ENCODE data around the gene FIBCD1. TPM values are rescaled to one million over a fixed set of nuclear protein-coding genes. Genes with fewer than 3 reads are reported as not detected.

The FIBCD1 gene
- total RNA-seq, 1 experiment from 2014 or later, result 7.1 TPM

- no peak overlapping the region for H3K18ac ChIP-seq (ENCODE audit: insufficient read length, low read depth, low read length)
- no peak overlapping the region for H3K9ac ChIP-seq (ENCODE audit: extremely low read depth, insufficient read length, low read length)
- H2BK20ac ChIP-seq (ENCODE audit: low read depth, low read length, poor library complexity, severe bottlenecking), result no peak overlapping the region
- no peak overlapping the region for H2BK5ac ChIP-seq (ENCODE audit: insufficient read length, low read length)
- DNase-seq, result no peak
- H2BK12ac ChIP-seq (ENCODE audit: insufficient read length, low read depth, low read length), result no peak overlapping the region
- no peak overlapping the region for H3K14ac ChIP-seq (ENCODE audit: insufficient read depth, low read length)
- H3K9me3 Mint-ChIP-seq, result no peaks in the 10 kb centered on the region
- no peak overlapping the region for H2AFZ ChIP-seq (ENCODE audit: low read length)
- H3K4me3 Mint-ChIP-seq, result no peak overlapping the region
- no peaks in the 10 kb centered on the region for H3K79me2 ChIP-seq (ENCODE audit: insufficient read depth, low read length)
- no peak overlapping the region for H3K27ac Mint-ChIP-seq
- no peak overlapping the region for H4K8ac ChIP-seq (replicated peaks; ENCODE audit: insufficient read length, low read depth, low read length)
- H2AK5ac ChIP-seq (ENCODE audit: insufficient read length, low read length), result no peak overlapping the region
- WGBS (ENCODE audit: extremely low coverage, insufficient read length, low lambda C conversion rate), result no CpG with 5 or more reads among the region's 15 CpGs
- H2BK15ac ChIP-seq (ENCODE audit: low read depth, low read length), result no peak overlapping the region
- peaks cover 8% of the 10 kb centered on the region for H3K27me3 Mint-ChIP-seq (ENCODE audit: low read depth)
- no peak overlapping the region for H3T11ph ChIP-seq (ENCODE audit: low read length)
- no peaks in the 10 kb centered on the region for H3K27me3 ChIP-seq (ENCODE audit: insufficient read depth, low read length)
- no peaks in the 10 kb centered on the region for H3K23me2 ChIP-seq (ENCODE audit: insufficient read length, low read depth, low read length, poor library complexity, severe bottlenecking)
- peaks cover 31 to 36% of the 10 kb centered on the region in 2 experiments for H3K4me1 Mint-ChIP-seq
- no peak overlapping the region for H3K4ac ChIP-seq (ENCODE audit: low read depth, low read length)
- H3K27ac ChIP-seq (ENCODE audit: insufficient read length, low read depth, low read length), result no peak overlapping the region
- H3K36me3 Mint-ChIP-seq (ENCODE audit: insufficient read depth in 1 of 3, low read depth in 3 of 3), result 0 out of 7 replicates have a peak, but pooled peaks cover 0 to 1% (median 0%) of the 10 kb centered on the region in 3 experiments
- H3K9me3 ChIP-seq (ENCODE audit: control insufficient read depth, low read depth, low read length), result no peaks in the 10 kb centered on the region
- TF ChIP-seq CTCF (conservative IDR thresholded peaks at IDR 0.05), result no peak
- H3K56ac ChIP-seq (ENCODE audit: insufficient read length, low read depth, low read length), result no peak overlapping the region
- no peak overlapping the region for H3K23ac ChIP-seq (ENCODE audit: insufficient read length, low read depth, low read length)
- H3K4me2 ChIP-seq (ENCODE audit: insufficient read depth, insufficient read length, low read length), result no peak overlapping the region
- no peaks in the 10 kb centered on the region for H4K20me1 ChIP-seq (ENCODE audit: control insufficient read depth, insufficient read depth, insufficient read length)
- H3K79me1 ChIP-seq (ENCODE audit: insufficient read depth, low read depth, low read length, poor library complexity, severe bottlenecking), result no peaks in the 10 kb centered on the region
- no peak overlapping the region for H4K5ac ChIP-seq (ENCODE audit: insufficient read length, low read depth, low read length)
- H3K4me1 ChIP-seq (ENCODE audit: insufficient read depth, low read length), result no peaks in the 10 kb centered on the region
- H2BK120ac ChIP-seq (ENCODE audit: low read depth, low read length, poor library complexity, severe bottlenecking), result no peak overlapping the region
- no peak overlapping the region for H4K91ac ChIP-seq (ENCODE audit: insufficient read length, low read depth, low read length)
Observed at GRCh38 chr9:130930804-130931349, 8.2 kb downstream of the FIBCD1 start.

All from H9 (cell line).